ENCODE data around the gene DAP3.

- TF ChIP-seq, protein P1, sequence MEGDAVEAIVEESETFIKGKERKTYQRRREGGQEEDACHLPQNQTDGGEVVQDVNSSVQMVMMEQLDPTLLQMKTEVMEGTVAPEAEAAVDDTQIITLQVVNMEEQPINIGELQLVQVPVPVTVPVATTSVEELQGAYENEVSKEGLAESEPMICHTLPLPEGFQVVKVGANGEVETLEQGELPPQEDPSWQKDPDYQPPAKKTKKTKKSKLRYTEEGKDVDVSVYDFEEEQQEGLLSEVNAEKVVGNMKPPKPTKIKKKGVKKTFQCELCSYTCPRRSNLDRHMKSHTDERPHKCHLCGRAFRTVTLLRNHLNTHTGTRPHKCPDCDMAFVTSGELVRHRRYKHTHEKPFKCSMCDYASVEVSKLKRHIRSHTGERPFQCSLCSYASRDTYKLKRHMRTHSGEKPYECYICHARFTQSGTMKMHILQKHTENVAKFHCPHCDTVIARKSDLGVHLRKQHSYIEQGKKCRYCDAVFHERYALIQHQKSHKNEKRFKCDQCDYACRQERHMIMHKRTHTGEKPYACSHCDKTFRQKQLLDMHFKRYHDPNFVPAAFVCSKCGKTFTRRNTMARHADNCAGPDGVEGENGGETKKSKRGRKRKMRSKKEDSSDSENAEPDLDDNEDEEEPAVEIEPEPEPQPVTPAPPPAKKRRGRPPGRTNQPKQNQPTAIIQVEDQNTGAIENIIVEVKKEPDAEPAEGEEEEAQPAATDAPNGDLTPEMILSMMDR (conservative IDR thresholded peaks at IDR 0.05; ENCODE audit: low read length): no peak
- no peak for TF ChIP-seq EZH2phosphoT487 (IDR thresholded peaks at IDR 0.05; ENCODE audit: borderline replicate concordance)
Measured at GRCh38 chr1:155694167-155694566, 5.3 kb downstream of the DAP3 start.

All from Loucy (cell line).